ENCODE measurements around the gene ARID2.

The ARID2 gene

DNA sequence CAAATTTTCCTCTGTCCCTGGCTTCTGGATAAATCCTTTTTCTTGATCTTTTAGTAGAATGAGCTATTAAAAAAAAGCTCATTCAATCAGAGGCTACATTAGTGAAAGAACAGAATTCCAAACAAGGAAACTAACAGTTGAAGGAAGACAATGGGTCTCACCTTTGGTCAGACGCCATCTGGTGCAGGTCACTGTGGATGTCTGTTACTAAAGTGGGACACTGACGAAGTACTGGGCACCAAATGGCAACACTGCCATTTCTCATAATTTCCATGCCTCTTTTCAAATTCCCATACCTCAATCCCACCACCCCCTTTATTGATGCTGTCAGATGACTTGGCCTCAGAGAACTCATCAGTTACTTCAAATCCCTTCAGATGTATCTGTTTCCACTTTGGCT, 24.5 kb upstream of the ARID2 start:
- DNase-seq: no peak
- ChIA-PET CTCF (interaction anchor here (1.0 kb wide), 1 partner anchor 22 kb away, joined by 3 read pairs; no protein-coding TSS in a partner anchor), POLR2A (no interaction called here)
- WGBS (ENCODE audit: insufficient coverage): 100% methylated on average over 1 of the region's 2 CpGs
- no peak overlapping the region for H3K4me3 ChIP-seq (ENCODE audit: control insufficient read depth in 1 of 7, extremely low read depth in 1 of 7, insufficient read depth in 4 of 7, low read depth in 2 of 7, low read length in 6 of 7)
- H3K27ac ChIP-seq (ENCODE audit: insufficient read depth in 1 of 2, low read depth in 1 of 2, low read length in 2 of 2, poor library complexity in 1 of 2, severe bottlenecking in 2 of 2): no peak overlapping the region
- H3K36me3 ChIP-seq (ENCODE audit: control insufficient read depth in 4 of 4, insufficient read depth in 4 of 4, low read length in 3 of 4): peaks cover 0 to 10% (median 0%) of the 10 kb centered on the region in 4 experiments
- H3K27me3 ChIP-seq (replicated peaks in 2 of 5; ENCODE audit: control insufficient read depth in 4 of 5, insufficient read depth in 5 of 5, low read length in 4 of 5): no peaks in the 10 kb centered on the region
- H3K4me1 ChIP-seq (ENCODE audit: control extremely low read depth in 1 of 4, control insufficient read depth in 4 of 4, insufficient read depth in 4 of 4, low read length in 3 of 4): no peaks in the 10 kb centered on the region
- peaks cover 0 to 15% (median 2%) of the 10 kb centered on the region in 5 experiments for H3K9me3 ChIP-seq (ENCODE audit: control extremely low read depth in 1 of 5, control insufficient read depth in 4 of 5, insufficient read depth in 2 of 5, low read depth in 1 of 5, low read length in 4 of 5)

DNA sequence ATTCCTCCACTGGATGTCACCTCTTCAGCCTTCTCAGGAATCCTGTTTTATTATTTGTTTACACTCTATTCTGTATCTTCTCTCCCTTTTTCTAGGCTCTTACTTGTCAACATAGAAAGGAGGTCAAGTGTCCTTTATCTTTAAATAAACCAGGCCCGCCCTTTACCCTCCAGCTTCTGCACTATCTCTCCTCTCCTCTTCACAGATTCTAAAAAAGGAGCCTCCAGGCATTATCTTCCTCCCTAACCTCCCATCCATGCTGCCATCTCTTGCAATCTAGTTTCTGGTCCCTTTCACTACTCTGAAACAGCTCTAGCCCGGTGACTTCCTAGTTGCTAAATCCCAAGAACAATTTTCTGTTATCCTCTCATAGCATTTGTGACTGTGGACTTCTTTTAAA, 24.1 kb upstream of the ARID2 start:
- H3K4me3 ChIP-seq (ENCODE audit: control insufficient read depth in 1 of 7, extremely low read depth in 1 of 7, insufficient read depth in 4 of 7, low read depth in 2 of 7, low read length in 6 of 7): no peak overlapping the region
- no peak for DNase-seq
- H3K27me3 ChIP-seq (replicated peaks in 2 of 5; ENCODE audit: control insufficient read depth in 4 of 5, insufficient read depth in 5 of 5, low read length in 4 of 5): no peaks in the 10 kb centered on the region
- H3K27ac ChIP-seq (ENCODE audit: insufficient read depth in 1 of 2, low read depth in 1 of 2, low read length in 2 of 2, poor library complexity in 1 of 2, severe bottlenecking in 2 of 2): no peak overlapping the region
- whole genome bisulfite sequencing (ENCODE audit: insufficient coverage): 100% methylated on average over 2 of the region's 2 CpGs
- POLR2A ChIA-PET: no interaction called here
- peaks cover 0 to 15% (median 2%) of the 10 kb centered on the region in 5 experiments for H3K9me3 ChIP-seq (ENCODE audit: control extremely low read depth in 1 of 5, control insufficient read depth in 4 of 5, insufficient read depth in 2 of 5, low read depth in 1 of 5, low read length in 4 of 5)
- H3K4me1 ChIP-seq (ENCODE audit: control extremely low read depth in 1 of 4, control insufficient read depth in 4 of 4, insufficient read depth in 4 of 4, low read length in 3 of 4): no peaks in the 10 kb centered on the region
- CTCF ChIA-PET: no interaction called here
- H3K36me3 ChIP-seq (ENCODE audit: control insufficient read depth in 4 of 4, insufficient read depth in 4 of 4, low read length in 3 of 4): peaks cover 0 to 10% (median 0%) of the 10 kb centered on the region in 4 experiments

DNA sequence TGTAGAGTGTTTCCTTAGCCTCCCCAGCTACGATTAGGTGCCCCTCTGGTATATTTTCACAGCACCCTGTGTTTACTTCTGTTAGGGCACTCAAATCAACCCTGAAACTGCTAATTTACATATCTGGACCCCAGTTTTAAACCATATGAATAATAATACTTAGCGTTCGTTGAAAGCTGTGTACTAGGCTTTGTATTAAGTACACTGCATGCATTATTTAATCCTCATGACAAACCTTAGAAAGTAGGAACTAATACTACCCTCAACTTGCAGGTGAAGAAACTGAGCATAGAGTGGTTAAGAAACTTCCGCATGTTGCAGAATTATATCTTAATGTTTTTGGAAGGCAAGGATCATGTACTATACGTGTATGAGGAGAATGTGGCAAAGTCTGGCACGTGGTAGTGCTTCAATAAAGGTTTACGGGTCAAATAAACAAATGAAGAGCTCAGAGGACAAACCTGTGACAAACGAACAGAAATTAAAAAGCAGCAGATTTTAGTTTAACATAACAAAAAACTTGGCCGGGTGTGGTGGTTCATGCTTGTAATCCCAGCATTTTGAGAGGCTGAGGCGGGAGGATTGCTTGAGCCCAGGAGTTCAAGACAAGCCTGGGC, 22.2 kb upstream of the ARID2 start:
- peaks cover 0 to 7% (median 0%) of the 10 kb centered on the region in 4 experiments for H3K36me3 ChIP-seq (ENCODE audit: control insufficient read depth in 4 of 4, insufficient read depth in 4 of 4, low read length in 3 of 4)
- no peaks in the 10 kb centered on the region for H3K4me1 ChIP-seq (ENCODE audit: control extremely low read depth in 1 of 4, control insufficient read depth in 4 of 4, insufficient read depth in 4 of 4, low read length in 3 of 4)
- ChIA-PET POLR2A (no interaction called here), CTCF (interaction anchor here (4.4 kb wide), 1 partner anchor 17 kb away, joined by 18 read pairs; no protein-coding TSS in a partner anchor)
- no peaks in the 10 kb centered on the region for H3K27me3 ChIP-seq (replicated peaks in 2 of 5; ENCODE audit: control insufficient read depth in 4 of 5, insufficient read depth in 5 of 5, low read length in 4 of 5)
- H3K27ac ChIP-seq (ENCODE audit: insufficient read depth in 1 of 2, low read depth in 1 of 2, low read length in 2 of 2, poor library complexity in 1 of 2, severe bottlenecking in 2 of 2): no peak overlapping the region
- 99% methylated on average over 8 of the region's 10 CpGs for WGBS (ENCODE audit: insufficient coverage)
- no peak overlapping the region for H3K4me3 ChIP-seq (ENCODE audit: control insufficient read depth in 1 of 7, extremely low read depth in 1 of 7, insufficient read depth in 4 of 7, low read depth in 2 of 7, low read length in 6 of 7)
- H3K9me3 ChIP-seq (ENCODE audit: control extremely low read depth in 1 of 5, control insufficient read depth in 4 of 5, insufficient read depth in 2 of 5, low read depth in 1 of 5, low read length in 4 of 5): peaks cover 0 to 2% (median 0%) of the 10 kb centered on the region in 5 experiments
- no peak for DNase-seq

DNA sequence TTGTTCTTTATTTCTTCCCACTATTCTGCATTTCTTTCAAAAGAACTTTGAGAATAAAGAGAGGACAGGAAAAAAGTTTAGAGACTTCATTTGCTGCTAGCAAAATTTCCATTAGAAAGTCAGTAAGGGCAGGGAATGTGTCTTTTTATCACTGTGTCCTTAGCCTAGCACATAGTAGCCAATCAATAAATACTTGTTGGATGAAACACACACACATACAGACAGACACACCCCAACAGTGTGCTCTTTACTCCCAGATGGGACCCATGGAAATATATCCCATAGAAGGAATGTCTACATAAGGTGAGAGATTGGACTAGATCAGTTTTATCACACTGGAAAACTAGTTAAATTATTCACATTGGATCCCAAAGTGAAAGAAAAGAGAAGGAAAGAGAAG, 21.1 kb upstream of the ARID2 start:
- H3K27ac ChIP-seq (ENCODE audit: insufficient read depth in 1 of 2, low read depth in 1 of 2, low read length in 2 of 2, poor library complexity in 1 of 2, severe bottlenecking in 2 of 2): no peak overlapping the region
- ChIA-PET CTCF (interaction anchor here (4.4 kb wide), 1 partner anchor 16 kb away, joined by 18 read pairs; no protein-coding TSS in a partner anchor), POLR2A (no interaction called here)
- peaks cover 0 to 6% (median 0%) of the 10 kb centered on the region in 4 experiments for H3K4me1 ChIP-seq (ENCODE audit: control extremely low read depth in 1 of 4, control insufficient read depth in 4 of 4, insufficient read depth in 4 of 4, low read length in 3 of 4)
- no peak overlapping the region for H3K4me3 ChIP-seq (ENCODE audit: control insufficient read depth in 1 of 7, extremely low read depth in 1 of 7, insufficient read depth in 4 of 7, low read depth in 2 of 7, low read length in 6 of 7)
- H3K27me3 ChIP-seq (replicated peaks in 2 of 5; ENCODE audit: control insufficient read depth in 4 of 5, insufficient read depth in 5 of 5, low read length in 4 of 5): no peaks in the 10 kb centered on the region
- no peaks in the 10 kb centered on the region for H3K9me3 ChIP-seq (ENCODE audit: control extremely low read depth in 1 of 5, control insufficient read depth in 4 of 5, insufficient read depth in 2 of 5, low read depth in 1 of 5, low read length in 4 of 5)
- DNase-seq: no peak
- peaks cover 0 to 7% (median 0%) of the 10 kb centered on the region in 4 experiments for H3K36me3 ChIP-seq (ENCODE audit: control insufficient read depth in 4 of 4, insufficient read depth in 4 of 4, low read length in 3 of 4)

DNA sequence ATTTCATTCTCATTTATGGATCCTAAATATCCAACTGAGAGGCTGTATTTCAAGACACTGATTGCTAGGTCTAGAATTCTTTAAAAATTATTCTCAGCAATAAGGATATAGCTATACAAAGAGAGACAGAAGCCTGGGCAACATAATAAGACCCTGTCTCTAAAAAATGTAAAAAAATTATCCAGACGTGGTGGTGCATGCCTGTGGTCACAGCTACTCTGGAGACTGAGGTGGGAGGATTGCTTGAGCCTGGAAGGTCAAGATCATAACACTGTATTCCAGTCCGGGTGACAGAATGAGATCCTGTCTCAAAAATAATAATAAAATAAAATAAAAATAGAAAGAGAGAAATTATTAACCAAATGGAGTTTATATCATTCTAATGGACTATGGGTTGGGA, 20.6 kb upstream of the ARID2 start:
- H3K27me3 ChIP-seq (replicated peaks in 2 of 5; ENCODE audit: control insufficient read depth in 4 of 5, insufficient read depth in 5 of 5, low read length in 4 of 5): no peaks in the 10 kb centered on the region
- H3K4me1 ChIP-seq (ENCODE audit: control extremely low read depth in 1 of 4, control insufficient read depth in 4 of 4, insufficient read depth in 4 of 4, low read length in 3 of 4): peaks cover 0 to 8% (median 0%) of the 10 kb centered on the region in 4 experiments
- DNase-seq: no peak
- H3K4me3 ChIP-seq (ENCODE audit: control insufficient read depth in 1 of 7, extremely low read depth in 1 of 7, insufficient read depth in 4 of 7, low read depth in 2 of 7, low read length in 6 of 7): no peak overlapping the region
- 80% methylated on average over 1 of the region's 2 CpGs for WGBS (ENCODE audit: insufficient coverage)
- ChIA-PET POLR2A (no interaction called here), CTCF (interaction anchor here (4.4 kb wide), 1 partner anchor 16 kb away, joined by 18 read pairs; no protein-coding TSS in a partner anchor)
- peaks cover 0 to 7% (median 0%) of the 10 kb centered on the region in 4 experiments for H3K36me3 ChIP-seq (ENCODE audit: control insufficient read depth in 4 of 4, insufficient read depth in 4 of 4, low read length in 3 of 4)
- H3K9me3 ChIP-seq (ENCODE audit: control extremely low read depth in 1 of 5, control insufficient read depth in 4 of 5, insufficient read depth in 2 of 5, low read depth in 1 of 5, low read length in 4 of 5): no peaks in the 10 kb centered on the region
- no peak overlapping the region for H3K27ac ChIP-seq (ENCODE audit: insufficient read depth in 1 of 2, low read depth in 1 of 2, low read length in 2 of 2, poor library complexity in 1 of 2, severe bottlenecking in 2 of 2)

DNA sequence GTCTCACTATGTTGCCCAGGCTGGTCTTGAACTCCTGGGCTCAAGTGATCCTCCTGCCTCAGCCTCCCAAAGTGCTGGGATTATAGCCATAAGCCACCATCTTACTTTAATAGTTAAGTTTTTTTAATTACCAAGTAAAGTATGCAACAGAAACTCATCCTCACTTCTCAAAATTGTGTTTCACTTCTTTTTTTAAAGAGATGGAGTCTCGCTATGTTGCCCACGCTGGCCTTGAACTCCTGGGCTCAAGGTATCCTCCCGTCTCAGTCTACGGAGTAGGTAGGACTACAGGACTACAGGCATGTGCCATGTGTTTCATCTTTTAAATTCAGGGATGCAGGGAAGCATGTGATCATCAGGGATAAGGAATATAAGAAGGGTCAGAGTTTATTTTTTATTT, 17.2 kb upstream of the ARID2 start:
- 76% methylated on average over 4 of the region's 4 CpGs for WGBS (ENCODE audit: insufficient coverage)
- Histone ChIP-seq H3K36me3 (ENCODE audit: control insufficient read depth in 4 of 4, insufficient read depth in 4 of 4, low read length in 3 of 4) (peaks cover 0 to 2% (median 0%) of the 10 kb centered on the region in 4 experiments), H3K9me3 (ENCODE audit: control extremely low read depth in 1 of 5, control insufficient read depth in 4 of 5, insufficient read depth in 2 of 5, low read depth in 1 of 5, low read length in 4 of 5) (no peaks in the 10 kb centered on the region), H3K4me1 (ENCODE audit: control extremely low read depth in 1 of 4, control insufficient read depth in 4 of 4, insufficient read depth in 4 of 4, low read length in 3 of 4) (peaks cover 0 to 8% (median 0%) of the 10 kb centered on the region in 4 experiments), H3K4me3 (ENCODE audit: control insufficient read depth in 1 of 7, extremely low read depth in 1 of 7, insufficient read depth in 4 of 7, low read depth in 2 of 7, low read length in 6 of 7) (no peak overlapping the region), H3K27me3 (replicated peaks in 2 of 5; ENCODE audit: control insufficient read depth in 4 of 5, insufficient read depth in 5 of 5, low read length in 4 of 5) (no peaks in the 10 kb centered on the region), H3K27ac (ENCODE audit: insufficient read depth in 1 of 2, low read depth in 1 of 2, low read length in 2 of 2, poor library complexity in 1 of 2, severe bottlenecking in 2 of 2) (no peak overlapping the region)
- no peak for DNase-seq
- CTCF ChIA-PET: no interaction called here
- POLR2A ChIA-PET: no interaction called here

DNA sequence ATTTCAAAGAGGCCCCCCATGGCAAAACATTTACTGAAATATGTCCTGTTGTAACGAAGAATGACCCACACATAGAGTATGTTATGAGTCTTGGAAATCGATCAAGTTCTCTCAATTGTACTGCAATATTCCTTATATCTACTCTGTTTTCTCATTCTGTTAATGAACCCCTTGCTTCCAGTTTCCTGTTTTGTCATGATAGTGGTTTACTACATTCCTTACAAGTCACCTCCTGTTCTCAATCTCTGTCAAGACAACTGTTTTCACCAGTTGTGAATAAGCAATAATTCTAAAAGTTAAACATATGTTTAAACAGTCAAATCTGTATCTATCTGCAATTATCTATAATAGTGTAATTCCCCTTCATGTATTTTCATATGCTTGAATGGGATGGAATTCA, 16.4 kb upstream of the ARID2 start:
- no peak overlapping the region for H3K4me3 ChIP-seq (ENCODE audit: control insufficient read depth in 1 of 7, extremely low read depth in 1 of 7, insufficient read depth in 4 of 7, low read depth in 2 of 7, low read length in 6 of 7)
- H3K27me3 ChIP-seq (replicated peaks in 2 of 5; ENCODE audit: control insufficient read depth in 4 of 5, insufficient read depth in 5 of 5, low read length in 4 of 5): no peaks in the 10 kb centered on the region
- WGBS (ENCODE audit: insufficient coverage): no CpG with 5 or more reads among the region's 2 CpGs
- ChIA-PET POLR2A (no interaction called here), CTCF (interaction anchor here (1.0 kb wide), 1 partner anchor 10 kb away, joined by 3 read pairs; no protein-coding TSS in a partner anchor)
- peaks cover 0 to 2% (median 0%) of the 10 kb centered on the region in 4 experiments for H3K36me3 ChIP-seq (ENCODE audit: control insufficient read depth in 4 of 4, insufficient read depth in 4 of 4, low read length in 3 of 4)
- no peak overlapping the region for H3K27ac ChIP-seq (ENCODE audit: insufficient read depth in 1 of 2, low read depth in 1 of 2, low read length in 2 of 2, poor library complexity in 1 of 2, severe bottlenecking in 2 of 2)
- DNase-seq: no peak
- H3K9me3 ChIP-seq (ENCODE audit: control extremely low read depth in 1 of 5, control insufficient read depth in 4 of 5, insufficient read depth in 2 of 5, low read depth in 1 of 5, low read length in 4 of 5): no peaks in the 10 kb centered on the region
- peaks cover 0 to 8% (median 0%) of the 10 kb centered on the region in 4 experiments for H3K4me1 ChIP-seq (ENCODE audit: control extremely low read depth in 1 of 4, control insufficient read depth in 4 of 4, insufficient read depth in 4 of 4, low read length in 3 of 4)

Measured in common myeloid progenitor, CD34-positive (primary cell).